Hepatic stellate cell (primary cell): ENCODE results near the gene CCDC177.
A peak's percentile ranks its signal among the peaks of the same experiment; 100 is the strongest.

Experiments used
- DNase-seq: peaks from one replicate; pipeline ENCODE4 v3.0.0; 2011; ENCODE audit warnings: low spot score

CCDC177 gene

DNA sequence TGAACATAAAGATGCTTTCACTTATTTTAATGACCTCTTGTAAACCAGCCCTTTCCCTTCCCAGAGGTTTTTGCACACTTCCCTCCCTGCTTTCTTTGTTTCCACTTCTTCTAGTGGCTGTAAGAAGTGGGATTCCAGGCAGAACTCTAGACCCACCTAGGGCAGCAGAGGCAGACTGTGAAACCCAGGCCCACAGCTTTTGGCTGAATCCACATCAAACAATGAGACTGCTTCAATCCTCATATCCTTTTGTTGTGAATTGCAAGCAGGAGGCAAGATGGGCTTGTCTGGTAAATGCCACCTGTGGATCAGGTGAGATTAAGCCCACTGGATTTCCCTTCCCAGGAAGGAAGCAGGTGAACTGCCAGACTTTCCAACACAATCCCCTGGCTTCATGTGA is 12.8 kb downstream of the CCDC177 start:
- no peak for DNase-seq

DNA sequence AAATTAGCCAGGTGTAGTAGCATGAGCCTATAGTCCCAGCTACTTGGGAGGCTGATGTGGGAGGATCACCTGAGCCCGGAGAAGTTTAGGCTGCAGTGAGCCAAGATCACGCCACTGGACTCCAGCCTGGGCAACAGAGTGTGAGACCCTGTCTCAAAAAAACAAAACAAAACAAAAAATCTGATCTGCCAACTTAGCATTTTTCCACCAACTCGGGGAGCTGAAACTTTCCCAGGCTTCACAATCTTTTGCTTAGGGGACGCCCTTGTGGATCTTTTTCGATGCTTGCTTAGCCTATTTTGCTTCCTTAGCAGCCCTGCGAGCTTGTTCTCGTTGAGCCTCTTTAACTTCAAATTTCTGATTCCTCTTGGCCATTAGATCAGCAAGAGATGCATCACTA is 13.8 kb downstream of the CCDC177 start:
- DNase-seq = no peak

DNA sequence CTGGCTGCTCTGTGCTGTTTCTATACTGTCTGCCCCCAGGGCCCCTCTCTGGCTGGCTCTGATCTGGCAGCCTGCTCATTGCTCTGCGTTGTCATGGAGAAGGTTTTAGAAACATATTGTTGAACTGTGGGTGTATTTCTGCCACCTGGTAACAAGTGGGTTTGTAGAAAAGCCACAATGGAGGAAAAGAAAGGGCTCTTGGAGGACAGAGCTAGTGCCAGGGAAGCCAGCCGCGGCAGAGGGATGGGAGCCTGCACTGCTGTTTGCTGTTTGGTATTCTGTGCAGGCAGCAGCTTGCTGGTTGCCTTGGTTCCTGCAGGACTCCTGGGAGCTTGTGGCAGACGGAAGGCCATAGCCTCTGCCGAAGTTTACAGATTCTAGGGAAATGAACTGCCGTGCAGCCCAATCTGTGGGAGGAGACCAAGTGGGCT is 15.1 kb downstream of the CCDC177 start:
- DNase-seq = no peak

DNA sequence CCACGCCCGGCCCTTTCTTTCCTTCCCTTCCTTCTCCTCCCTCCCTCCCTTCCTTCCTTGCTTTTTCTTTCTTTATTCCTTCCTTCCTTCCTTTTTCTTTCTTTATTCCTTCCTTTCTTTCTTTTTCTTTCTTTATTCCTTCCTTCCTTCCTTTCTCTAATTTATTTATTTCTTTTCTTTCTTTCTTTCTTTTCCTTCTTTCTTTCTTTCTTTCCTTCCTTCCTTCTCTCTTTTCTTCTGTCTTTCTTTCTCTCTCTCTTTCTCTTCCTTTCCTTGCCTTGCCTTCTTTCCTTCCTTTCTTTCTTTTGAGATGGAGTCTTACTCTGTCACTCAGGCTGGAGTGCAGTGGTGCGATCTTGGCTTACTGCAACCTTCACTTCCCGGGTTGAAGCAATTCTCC is 15.9 kb downstream of the CCDC177 start:
- no peak for DNase-seq

DNA sequence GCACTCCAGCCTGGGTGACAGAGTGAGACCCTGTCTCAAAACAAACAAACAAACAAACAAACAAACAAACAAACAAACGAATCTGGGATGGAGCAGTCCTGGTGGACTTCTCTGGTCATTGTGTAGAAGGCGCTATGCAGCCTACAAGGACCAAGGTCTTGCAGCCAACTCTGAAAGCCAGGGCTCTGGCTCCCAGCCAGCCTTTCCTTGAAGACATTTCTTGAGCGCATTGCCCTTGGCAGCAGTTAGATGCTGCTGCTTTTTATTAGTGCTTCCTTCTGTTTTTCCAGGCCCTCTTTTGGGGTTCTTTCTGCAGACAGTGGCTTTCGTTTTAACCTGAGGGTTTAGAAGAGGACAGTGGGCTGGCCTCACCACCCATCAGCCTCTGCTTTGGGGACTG is 20.2 kb downstream of the CCDC177 start:
- DNase-seq = no peak

DNA sequence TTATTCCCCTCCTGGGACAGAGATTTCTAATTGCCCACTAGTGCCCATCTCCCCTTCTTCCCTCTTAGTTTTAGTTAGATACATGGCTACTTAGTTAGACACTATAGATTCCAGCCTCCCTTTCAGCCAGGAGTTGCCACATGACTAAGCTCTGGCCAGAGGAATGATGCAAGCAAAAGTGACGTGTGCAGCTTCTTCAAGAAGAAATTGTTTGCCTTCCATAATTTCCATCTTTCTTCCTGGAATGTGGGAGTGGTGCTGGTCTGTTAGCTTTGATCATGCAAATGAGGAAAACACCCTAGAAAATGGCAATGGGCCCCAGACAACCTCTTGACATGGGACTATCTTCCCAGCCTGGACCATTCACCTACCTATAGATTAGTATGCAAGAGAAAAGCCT is 21.4 kb downstream of the CCDC177 start:
- DNase-seq = no peak

DNA sequence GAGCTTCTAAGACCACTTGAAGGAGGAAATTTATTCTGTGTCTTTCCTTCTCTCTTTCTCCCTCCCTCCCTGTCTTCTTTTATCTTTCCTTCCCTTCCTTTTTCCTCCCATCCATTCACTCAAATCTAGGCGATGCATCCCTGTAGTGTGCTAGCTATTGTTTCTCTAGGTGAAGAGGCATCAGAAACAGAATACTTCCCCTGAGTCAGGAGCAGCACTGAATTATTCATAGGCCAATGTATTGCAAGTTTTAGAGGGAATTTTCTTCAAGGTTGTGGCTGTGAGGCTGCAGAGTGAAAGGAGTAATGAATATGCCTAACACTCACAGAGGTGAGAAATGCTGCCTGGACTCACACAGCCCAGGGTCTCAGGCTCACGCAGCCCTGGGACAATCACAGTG is 23.2 kb downstream of the CCDC177 start:
- DNase-seq = no peak

DNA sequence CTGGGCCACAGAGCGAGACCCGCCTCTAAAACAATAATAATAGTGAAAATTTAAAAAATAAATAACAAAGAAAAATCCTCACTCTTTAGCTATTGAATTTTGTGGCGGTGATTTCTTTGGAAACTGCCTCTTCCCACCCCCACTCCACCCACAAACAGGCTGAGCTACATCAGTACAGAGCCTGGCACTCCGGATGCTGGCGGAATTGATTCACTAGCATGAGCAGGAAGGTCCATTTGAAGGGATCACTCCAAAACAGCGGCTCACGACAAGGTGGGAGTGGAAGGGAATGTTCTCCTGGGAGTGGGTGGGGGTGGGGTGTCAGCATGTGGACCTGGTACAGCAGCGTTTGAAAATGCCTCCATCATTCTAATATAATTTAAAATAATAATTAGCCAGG is 26.1 kb downstream of the CCDC177 start:
- DNase-seq = no peak

DNA sequence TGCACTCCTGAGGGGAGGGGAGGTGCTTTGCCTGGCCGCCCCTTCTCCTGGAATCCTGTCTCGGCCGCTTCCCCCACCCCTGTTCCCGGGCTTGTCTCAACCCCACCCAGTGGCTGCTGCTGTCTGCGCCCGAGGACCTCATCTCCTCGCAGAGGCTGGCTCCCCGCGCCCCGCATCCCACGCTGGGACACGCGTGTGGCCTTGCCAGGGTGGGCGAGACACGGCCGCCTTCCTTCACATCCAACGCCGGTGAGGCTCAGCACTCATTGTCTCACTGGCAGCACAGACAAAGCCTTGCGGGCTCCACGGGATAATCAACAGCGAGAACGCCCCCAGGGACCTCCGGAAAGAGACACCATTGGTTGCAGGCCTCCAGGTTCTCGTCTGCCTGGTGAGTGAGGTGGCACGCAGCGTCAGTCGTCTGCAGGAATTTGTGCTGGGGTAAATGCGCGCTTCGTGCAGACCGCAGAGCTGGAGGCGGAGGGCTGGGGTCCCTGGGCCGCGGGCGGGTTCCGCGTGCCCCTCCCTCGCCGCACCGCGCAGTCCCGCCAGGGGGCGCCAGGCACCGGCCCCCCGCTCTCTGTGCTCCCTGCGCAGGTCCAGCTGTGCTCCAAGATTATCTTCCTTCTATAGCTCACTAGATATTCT is 26.8 kb downstream of the CCDC177 start:
- no peak for DNase-seq

DNA sequence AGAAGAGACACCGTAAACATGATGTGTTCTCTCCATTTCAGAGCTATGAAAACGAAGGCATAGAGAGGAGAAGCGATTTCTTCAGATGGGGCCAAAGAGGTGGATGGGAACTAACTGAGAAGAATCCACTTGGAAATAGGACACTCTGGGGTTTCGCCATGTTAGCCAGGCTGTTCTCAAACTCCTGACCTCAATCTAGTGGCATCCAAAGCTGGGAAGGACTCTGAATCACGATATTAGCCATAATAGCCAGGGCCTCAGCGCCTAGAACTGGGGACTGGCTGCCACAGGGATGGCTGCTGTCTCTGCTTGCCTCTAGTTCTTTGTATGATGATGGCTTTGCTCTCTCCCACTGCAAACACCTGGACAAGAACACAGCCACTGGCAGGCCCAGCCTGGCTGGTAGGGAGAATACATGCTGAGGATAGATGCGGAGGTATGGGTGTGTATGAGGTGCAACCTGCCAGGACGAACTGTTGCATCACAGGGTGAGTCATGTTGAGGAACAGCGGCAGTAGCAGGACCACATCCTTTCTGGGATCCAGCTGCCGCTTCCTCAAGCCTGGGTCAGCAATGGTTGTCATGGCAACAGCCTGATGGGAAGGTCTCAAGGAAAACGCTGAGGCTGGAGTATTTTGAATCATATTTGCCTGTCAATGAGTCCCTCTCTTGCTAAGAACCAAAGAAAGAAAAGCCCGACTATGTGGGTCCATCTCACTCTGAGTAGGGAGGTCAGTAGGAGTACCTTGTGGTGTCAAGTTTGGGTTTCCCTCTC is 31.1 kb downstream of the CCDC177 start:
- DNase-seq = peak; percentile 63

DNA sequence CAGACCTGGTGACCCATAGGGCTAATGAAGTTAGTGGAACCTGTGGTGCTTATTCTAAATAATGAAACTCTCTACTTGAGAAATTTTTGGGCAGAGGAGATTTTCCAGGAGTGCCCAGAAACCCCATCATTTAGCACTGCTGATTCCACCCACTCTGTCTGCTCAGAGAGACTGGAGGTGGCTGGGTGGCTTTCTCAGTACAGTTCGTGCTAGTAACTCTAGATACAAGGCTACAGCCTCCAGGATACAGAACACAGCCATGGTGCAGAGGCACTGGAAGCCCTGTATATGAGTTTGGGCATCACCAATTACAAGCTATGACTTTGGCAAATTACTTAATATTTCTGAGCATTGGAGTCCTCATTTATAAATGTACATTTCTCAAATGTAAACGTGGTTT is 32.4 kb downstream of the CCDC177 start:
- DNase-seq = no peak

DNA sequence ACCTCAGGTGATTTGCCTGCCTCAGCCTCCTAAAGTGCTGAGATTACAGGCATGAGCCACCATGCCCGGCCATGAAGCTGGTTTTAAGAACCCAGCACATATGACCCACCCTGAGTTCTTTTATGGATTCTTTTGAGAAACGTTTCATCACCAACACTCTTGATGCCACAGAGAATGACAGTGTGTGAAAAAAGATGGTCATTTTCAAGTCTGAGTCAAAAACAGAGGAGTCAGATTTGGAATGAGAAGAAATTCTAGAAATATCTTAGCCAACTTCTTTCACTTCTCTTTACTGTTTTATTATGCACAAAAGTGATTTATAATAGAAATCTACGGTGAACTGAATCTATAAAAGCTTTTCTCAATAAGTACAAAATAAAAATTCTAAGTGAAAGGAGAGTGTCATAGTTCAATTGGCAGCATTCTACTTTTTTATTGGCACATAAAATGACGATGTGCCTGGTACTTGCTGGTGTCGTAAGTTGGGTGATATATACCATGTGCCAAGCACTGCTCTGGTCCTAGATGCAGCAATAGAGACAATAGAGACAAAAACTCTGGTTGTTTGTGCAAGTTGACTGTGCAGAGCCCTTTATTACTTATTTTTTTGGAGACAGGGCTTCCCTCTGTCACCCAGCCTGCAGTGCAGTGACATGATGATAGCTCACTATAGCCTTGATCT is 33.9 kb downstream of the CCDC177 start:
- no peak for DNase-seq

DNA sequence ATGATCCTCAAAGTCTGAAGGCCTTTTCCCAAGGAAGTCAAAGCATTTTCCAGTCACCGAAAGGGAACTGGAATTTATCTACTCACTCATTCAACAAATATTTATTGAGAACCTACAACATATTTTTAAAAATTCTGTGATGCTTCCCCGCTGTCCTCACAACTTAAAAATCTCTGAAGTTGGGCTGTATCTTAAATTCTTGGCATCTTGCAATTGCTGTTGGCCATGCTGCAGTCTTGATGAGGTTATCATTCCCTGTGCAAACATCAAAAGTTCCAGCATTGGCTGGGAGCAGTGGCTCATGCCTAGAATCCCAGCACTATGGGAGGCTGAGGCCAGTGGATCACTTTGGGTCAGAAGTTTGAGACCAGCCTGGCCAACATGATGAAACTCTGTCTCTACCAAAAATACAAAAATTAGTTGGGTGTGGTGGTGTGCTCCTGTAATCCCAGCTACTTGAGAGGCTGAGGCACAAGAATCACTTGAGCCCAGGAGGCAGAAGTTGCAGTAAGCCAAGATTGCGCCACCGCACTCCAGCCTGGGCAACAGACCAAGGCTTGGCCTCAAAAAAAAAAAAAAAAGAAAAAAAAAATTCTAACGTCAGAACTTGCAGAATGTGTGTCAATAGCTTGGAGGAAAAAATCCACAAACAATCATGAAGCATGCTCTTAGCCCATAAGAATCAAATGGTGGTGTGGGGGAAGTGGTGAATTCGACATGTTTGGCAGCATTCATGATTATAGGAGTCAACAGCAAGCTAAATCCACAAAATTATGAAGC is 34.9 kb downstream of the CCDC177 start:
- no peak for DNase-seq

DNA sequence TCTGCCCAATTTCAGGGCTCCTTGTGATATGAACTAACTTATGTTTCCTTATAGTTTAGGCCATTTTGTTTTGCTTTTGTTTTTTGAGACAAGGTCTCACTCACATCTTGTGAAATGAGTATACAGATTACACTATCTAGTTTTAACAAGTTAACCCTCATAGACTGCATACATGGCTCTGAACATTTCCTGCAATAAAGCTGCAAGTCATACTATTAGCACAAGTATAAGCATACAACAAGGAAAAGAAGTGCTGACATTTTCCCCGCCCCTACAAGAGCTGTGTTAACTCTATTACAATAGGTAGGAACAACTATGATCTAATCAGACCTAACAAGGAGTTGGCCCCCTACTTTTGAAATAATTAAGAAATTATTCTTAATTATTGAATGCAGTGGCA is 35.9 kb downstream of the CCDC177 start:
- DNase-seq = no peak

DNA sequence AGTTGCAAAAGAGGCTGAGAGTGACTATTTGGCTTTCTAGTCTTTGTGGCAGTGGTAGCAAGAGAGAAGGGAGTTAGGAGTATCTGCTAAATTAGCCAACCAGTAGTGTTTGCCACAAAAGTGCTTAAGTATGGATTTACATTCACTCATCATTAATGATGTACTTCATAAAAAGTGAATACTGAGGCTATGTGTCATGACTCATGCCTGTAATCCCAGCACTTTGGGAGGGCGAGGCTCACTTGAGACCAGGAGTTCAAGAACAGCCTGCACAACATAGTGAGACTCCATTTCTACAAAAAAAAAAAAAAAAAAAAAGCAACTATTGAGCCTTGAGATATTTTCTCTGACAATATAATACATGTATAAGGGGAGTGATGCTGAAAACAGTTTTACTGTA is 36.8 kb downstream of the CCDC177 start:
- DNase-seq = no peak

DNA sequence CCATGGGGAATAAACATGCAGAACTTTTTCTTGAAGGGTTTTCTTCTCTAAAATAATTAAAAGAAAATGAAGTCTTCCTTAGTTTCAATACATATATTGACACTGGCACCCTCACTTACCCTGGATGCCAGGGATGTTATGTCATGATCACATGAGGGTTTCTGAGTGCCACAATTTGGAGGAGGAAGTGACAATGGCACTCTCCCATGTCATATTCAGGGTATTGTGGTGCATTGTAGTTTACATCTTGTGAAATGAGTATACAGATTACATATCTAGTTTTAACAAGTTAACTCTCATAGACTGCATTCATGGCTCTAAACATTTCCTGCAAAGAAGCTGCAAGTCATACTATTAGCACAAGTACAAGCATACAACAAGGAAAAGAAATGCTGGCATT is 37.7 kb downstream of the CCDC177 start:
- DNase-seq = no peak

DNA sequence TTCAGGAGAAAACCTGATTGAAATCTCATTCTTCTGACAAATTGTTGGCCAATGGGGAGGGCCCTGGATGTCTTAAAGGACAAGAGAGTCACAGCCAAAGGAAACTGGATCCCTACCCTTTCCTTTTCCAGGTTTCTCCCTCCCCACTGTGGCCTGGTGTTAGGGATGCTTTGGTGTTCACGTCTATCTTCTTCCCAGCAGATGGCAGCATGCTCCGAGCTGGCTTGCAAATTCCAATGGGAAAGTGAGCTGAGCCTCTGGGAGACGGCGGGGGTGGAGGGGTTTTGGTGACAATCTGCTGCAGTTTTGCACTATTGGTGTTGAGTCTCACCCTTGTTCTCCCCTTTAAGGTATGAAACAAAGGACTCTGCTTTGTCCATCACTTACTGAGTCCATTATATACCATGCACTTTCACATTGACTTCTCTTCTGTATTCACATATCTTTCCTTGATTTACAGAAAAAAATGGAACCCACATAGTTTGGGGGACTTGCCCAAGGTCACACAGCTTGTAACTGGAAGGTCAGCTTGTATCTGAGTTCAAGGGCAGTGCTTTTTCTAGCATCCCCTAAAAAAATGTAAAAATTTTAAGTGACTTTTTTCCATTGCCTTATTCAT is 39.3 kb downstream of the CCDC177 start:
- peak; percentile 77 for DNase-seq

DNA sequence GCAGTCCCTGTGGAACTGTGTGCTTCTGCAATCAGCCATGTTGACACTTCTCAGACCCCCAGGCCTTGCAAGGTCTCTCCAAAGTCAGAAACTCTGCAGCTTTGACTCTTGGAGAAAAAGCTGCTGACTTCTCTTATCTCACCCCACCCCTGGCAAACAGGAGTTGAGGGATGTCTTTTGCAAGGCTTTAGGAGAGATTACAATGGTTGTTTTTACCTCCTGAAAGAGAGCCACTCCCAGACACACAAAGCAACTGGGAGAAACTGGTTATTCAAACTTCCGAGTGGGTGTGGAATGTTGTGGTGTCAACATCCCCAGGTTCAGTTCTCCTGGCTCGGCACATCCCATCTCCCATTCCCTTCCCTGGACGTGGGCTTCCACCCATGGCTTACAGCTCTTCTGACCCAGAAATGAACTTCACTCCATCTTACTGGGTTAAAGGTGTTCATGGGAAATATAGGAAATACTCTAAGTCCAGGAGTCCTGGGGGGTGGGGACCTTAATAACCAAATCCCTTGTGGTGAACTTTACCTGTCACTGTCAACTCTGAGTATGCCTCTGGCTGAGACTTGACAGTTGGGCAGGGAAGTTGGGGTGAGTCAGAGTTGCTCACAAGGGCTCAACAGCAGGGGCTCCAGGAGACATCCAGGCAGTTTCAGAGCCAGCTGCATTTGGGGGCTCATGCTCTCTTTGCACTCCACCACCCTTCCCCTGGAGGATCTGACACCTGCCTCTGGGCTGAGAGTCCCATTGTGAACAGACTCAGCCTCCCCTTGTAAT is 41.9 kb downstream of the CCDC177 start:
- no peak for DNase-seq

DNA sequence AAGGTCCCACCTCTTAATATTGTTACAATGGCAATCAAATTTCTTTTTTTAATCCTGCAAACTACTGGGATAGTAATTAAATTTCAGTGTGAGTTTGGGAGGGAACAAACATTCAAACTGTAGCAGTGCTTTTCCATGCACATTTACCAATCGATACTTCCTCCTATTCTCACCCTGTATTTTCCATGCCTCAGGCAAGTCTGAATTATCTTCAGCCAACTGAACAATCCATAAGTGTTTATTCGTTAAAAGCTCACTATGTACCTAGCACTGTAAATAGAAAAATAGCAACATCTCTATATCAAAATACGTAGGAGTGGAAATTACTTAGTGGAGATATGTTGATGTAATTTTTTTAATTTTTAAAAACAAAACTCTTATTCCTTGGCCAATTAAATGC is 43.5 kb downstream of the CCDC177 start:
- no peak for DNase-seq

DNA sequence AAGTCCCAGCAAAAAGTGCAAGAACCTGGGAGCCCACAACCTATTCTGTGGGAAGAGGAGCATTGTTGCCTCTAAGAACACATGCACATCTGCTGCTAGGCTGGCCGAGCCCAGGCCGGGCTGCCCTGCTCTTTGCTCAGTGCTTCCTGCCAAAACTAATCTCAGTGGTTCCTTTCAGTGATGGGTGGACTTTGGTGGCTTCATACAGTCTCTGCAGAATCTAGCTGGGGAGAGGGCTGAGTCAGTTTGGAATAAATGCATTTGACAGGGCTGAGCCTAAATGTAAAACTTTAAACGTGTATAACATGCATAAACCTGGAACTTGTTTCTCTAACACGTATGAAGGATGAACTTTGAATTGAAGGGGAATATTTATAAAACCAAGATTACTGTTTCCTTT is 44.6 kb downstream of the CCDC177 start:
- no peak for DNase-seq

DNA sequence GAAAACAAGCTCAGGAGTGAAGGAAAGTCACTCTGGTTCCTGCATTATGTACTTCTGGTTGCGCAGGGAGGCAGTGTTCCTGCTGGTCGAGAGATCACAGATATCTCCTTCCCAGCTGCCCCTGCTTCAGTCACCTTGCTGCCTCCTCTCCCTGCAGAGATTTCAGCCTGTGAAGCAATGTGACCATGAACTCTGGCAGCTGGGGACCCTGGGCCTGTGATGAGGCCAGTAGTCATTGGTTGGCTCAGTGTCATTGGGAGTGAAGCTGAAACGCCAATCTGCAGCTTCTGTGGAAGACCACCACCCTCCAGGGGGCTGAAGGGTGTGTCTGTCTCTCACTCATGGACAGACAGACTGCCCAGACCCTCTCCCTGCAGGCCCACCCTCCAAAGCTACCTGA is 45.1 kb downstream of the CCDC177 start:
- no peak for DNase-seq
